HepG2 (cell line): ENCODE measurements around the gene RERE. TPM values are rescaled to one million over a fixed set of nuclear protein-coding genes. Genes with fewer than 3 reads are reported as not detected.

Source experiments
- ATF3 ChIP-seq: sonication (generic); formaldehyde crosslinking; IDR thresholded peaks from 2 replicates; pipeline ENCODE4 v1.4.0; 2020; ENCODE audit warnings: missing genetic modification reagents
- CHCHD3 ChIP-seq: sonication (generic); formaldehyde crosslinking; IDR thresholded peaks from 2 replicates; pipeline ENCODE4 v1.8.0; 2022; ENCODE audit warnings: mild to moderate bottlenecking, missing genetic modification reagents, moderate library complexity
- CSRNP1 ChIP-seq: sonication (generic); formaldehyde crosslinking; IDR thresholded peaks from 2 replicates; pipeline ENCODE4 v1.8.1; 2023; ENCODE audit warnings: mild to moderate bottlenecking, missing genetic modification reagents
- DNMT3B ChIP-seq: conservative IDR thresholded peaks from 2 replicates; pipeline ENCODE4 v1.6.1; 2016; ENCODE audit warnings: missing biosample characterization, control low read depth
- HMG20A ChIP-seq: IDR thresholded peaks from 2 replicates; pipeline ENCODE4 v1.6.1; 2016; ENCODE audit warnings: borderline replicate concordance
- HNF4G ChIP-seq, 2 experiments: sonication (generic) in 1 of 2; formaldehyde crosslinking in 1 of 2; IDR thresholded peaks; 2 replicates each; pipeline versions ENCODE4 v1.4.0 to v1.6.1; 2011 to 2020; ENCODE audit warnings: borderline replicate concordance in 2 of 2, low read depth in 2 of 2, mild to moderate bottlenecking in 2 of 2, low read length in 1 of 2, missing genetic modification reagents in 1 of 2, moderate library complexity in 1 of 2
- JDP2 ChIP-seq: sonication (generic); formaldehyde crosslinking; IDR thresholded peaks from 2 replicates; pipeline ENCODE4 v1.8.1; 2022; ENCODE audit warnings: missing genetic modification reagents, borderline replicate concordance
- KAT8 ChIP-seq: IDR thresholded peaks from 2 replicates; pipeline ENCODE4 v1.6.1; 2016; ENCODE audit warnings: missing genetic modification reagents, missing compliant biosample characterization
- MTF2 ChIP-seq: sonication (generic); formaldehyde crosslinking; IDR thresholded peaks from 2 replicates; pipeline ENCODE4 v1.5.0; 2020; ENCODE audit warnings: missing genetic modification reagents, borderline replicate concordance
- MXI1 ChIP-seq: IDR thresholded peaks from 3 replicates; pipeline ENCODE4 v1.6.1; 2012; ENCODE audit warnings: low read depth, low read length, inconsistent platforms, borderline replicate concordance
- PITX1 ChIP-seq: sonication (generic); formaldehyde crosslinking; IDR thresholded peaks from 2 replicates; pipeline ENCODE4 v1.5.1; 2020; ENCODE audit warnings: mild to moderate bottlenecking, missing genetic modification reagents
- RXRA ChIP-seq: sonication (generic); formaldehyde crosslinking; IDR thresholded peaks from 2 replicates; pipeline ENCODE4 v1.5.1; 2020; ENCODE audit warnings: missing genetic modification reagents
- SAP130 ChIP-seq: IDR thresholded peaks from 2 replicates; pipeline ENCODE4 v1.6.1; 2016; ENCODE audit warnings: low read depth
- SNAI1 ChIP-seq: sonication (generic); formaldehyde crosslinking; IDR thresholded peaks from 2 replicates; pipeline ENCODE4 v1.5.0; 2020; ENCODE audit warnings: mild to moderate bottlenecking, missing genetic modification reagents, borderline replicate concordance
- TP53 ChIP-seq: sonication (generic); formaldehyde crosslinking; conservative IDR thresholded peaks from 2 replicates; pipeline ENCODE4 v1.4.0; 2020; ENCODE audit warnings: missing genetic modification reagents
- ZFP91 ChIP-seq: sonication (generic); formaldehyde crosslinking; IDR thresholded peaks from 2 replicates; pipeline ENCODE4 v1.9.0; 2022; ENCODE audit warnings: missing genetic modification reagents, mild to moderate bottlenecking, borderline replicate concordance
- ZFX ChIP-seq: sonication (generic); formaldehyde crosslinking; IDR thresholded peaks from 2 replicates; pipeline ENCODE4 v1.4.0; 2020; ENCODE audit warnings: mild to moderate bottlenecking, low read depth, missing genetic modification reagents, moderate library complexity
- ZNF280D ChIP-seq: sonication (generic); formaldehyde crosslinking; IDR thresholded peaks from 2 replicates; pipeline ENCODE4 v1.5.1; 2020; ENCODE audit warnings: mild to moderate bottlenecking, missing genetic modification reagents
- ZNF296 ChIP-seq: sonication (generic); formaldehyde crosslinking; conservative IDR thresholded peaks from 2 replicates; pipeline ENCODE4 v1.5.0; 2020; ENCODE audit warnings: mild to moderate bottlenecking, missing genetic modification reagents
- ZNF468 ChIP-seq: sonication (generic); formaldehyde crosslinking; IDR thresholded peaks from 2 replicates; pipeline ENCODE4 v1.8.0; 2022; ENCODE audit warnings: mild to moderate bottlenecking, moderate library complexity, missing genetic modification reagents
- ZNF543 ChIP-seq: sonication (generic); formaldehyde crosslinking; IDR thresholded peaks from 2 replicates; pipeline ENCODE4 v1.4.0; 2020; ENCODE audit warnings: mild to moderate bottlenecking, missing genetic modification reagents
- ZNF607 ChIP-seq: sonication (generic); formaldehyde crosslinking; IDR thresholded peaks from 2 replicates; pipeline ENCODE4 v1.5.1; 2020; ENCODE audit warnings: missing genetic modification reagents, mild to moderate bottlenecking, borderline replicate concordance
- ZNF768 ChIP-seq: sonication (generic); formaldehyde crosslinking; IDR thresholded peaks from 2 replicates; pipeline ENCODE4 v1.4.0; 2020; ENCODE audit warnings: missing genetic modification reagents
- polyA plus RNA-seq, 8 experiments: library from polyadenylated mRNA; depleted of rRNA in 3 of 8; stranded (reverse) in 7 of 8; unstranded in 1 of 8; fragments of >200 nt; fragmentation: Illumina TruSeq in 4 of 8; extraction: Trizol in 4 of 8; gene quantifications; 2 replicates each; pipeline versions ENCODE4 v1.2.1 to v1.2.3, GENCODE V29; 2011 to 2016; ENCODE audit warnings: low read depth in 4 of 8, missing spikeins in 1 of 8, mixed read lengths in 1 of 8; ENCODE audit not compliant: insufficient read depth in 1 of 8
- total RNA-seq, 5 experiments: library from RNA; depleted of rRNA; stranded (reverse); fragments of >200 nt; fragmentation: Illumina TruSeq; extraction: Trizol; gene quantifications; 2 replicates each; pipeline ENCODE4 v1.2.3, GENCODE V29; 2016; ENCODE audit warnings: low read depth in 1 of 5

Gene RERE
- total and polyA plus RNA-seq, 2 of the 13 experiments (the other 11 are each of a cell fraction or from before 2014, with no cell fraction given): 18.3 to 21.9 TPM

GRCh38 chr1:8343464-8344001, 473.9 kb downstream of the RERE start (continued):
- 0 out of 2 replicates have a peak, but pooled peaks have one; percentile 60 for TF ChIP-seq ZNF280D (CRISPR knock-in tag)
- TF ChIP-seq ZNF468 (CRISPR knock-in tag): 0 out of 2 replicates have a peak, but pooled peaks have one; percentile 22
- no peak for TF ChIP-seq ZNF543
- TF ChIP-seq MXI1: peak; percentile 50; the same call in 1 of the 3 replicates
- 0 out of 2 replicates have a peak, but pooled peaks have one; percentile 28 for TF ChIP-seq CSRNP1 (CRISPR knock-in tag)
- no peak for TF ChIP-seq HNF4G (IDR thresholded peaks at IDR 0.05; ENCODE audit: borderline replicate concordance, low read depth, low read length)
- TF ChIP-seq HNF4G (CRISPR knock-in tag; IDR thresholded peaks at IDR 0.05; ENCODE audit: borderline replicate concordance, low read depth): 0 out of 2 replicates have a peak, but pooled peaks have one; percentile 43
- TF ChIP-seq JDP2 (CRISPR knock-in tag): no peak
- no peak for TF ChIP-seq ZNF768 (CRISPR knock-in tag)
- peak; percentile 16; the same call in 1 of the 2 replicates for TF ChIP-seq HMG20A (CRISPR knock-in tag)
- peak; percentile 64; the same call in 1 of the 2 replicates for TF ChIP-seq ZNF607
- TF ChIP-seq ZFX: peak; percentile 65
- peak; percentile 51; the same call in 1 of the 2 replicates for TF ChIP-seq MTF2
- TF ChIP-seq ZNF296 (CRISPR knock-in tag): peak; percentile 54; the same call in 1 of the 2 replicates
- TF ChIP-seq RXRA (CRISPR knock-in tag): peak; percentile 39; the same call in 1 of the 2 replicates
- TF ChIP-seq SAP130: peak; percentile 65
- peak; percentile 71 for TF ChIP-seq ATF3 (CRISPR knock-in tag)
- TF ChIP-seq SNAI1 (CRISPR knock-in tag): no peak
- TF ChIP-seq KAT8 (CRISPR knock-in tag): peak; percentile 30; the same call in 1 of the 2 replicates
- TF ChIP-seq PITX1: peak; percentile 29; the same call in 1 of the 2 replicates
- TF ChIP-seq ZFP91: peak; percentile 58; the same call in 1 of the 2 replicates
- TF ChIP-seq DNMT3B: 0 out of 2 replicates have a peak, but pooled peaks have one; percentile 62
- no peak for TF ChIP-seq TP53 (CRISPR knock-in tag)
- no peak for TF ChIP-seq CHCHD3 (CRISPR knock-in tag)
